GM12864 (cell line): ENCODE results near the gene SPOUT1.

Experiments used
- DNase-seq: peaks from one replicate; pipeline ENCODE4 v3.0.0-alpha.2; 2011; ENCODE audit warnings: low read depth
- H3K4me3 ChIP-seq: 2 replicates; pipeline ENCODE4 v1.5.1; 2011; ENCODE audit warnings: mild to moderate bottlenecking, low read depth, low read length, control low read depth
- CTCF ChIP-seq: IDR thresholded peaks from 2 replicates; pipeline ENCODE4 v1.5.1; 2011; ENCODE audit warnings: low read depth, mild to moderate bottlenecking, moderate library complexity, low read length, control low read depth, inconsistent platforms; ENCODE audit errors: missing control alignments

Gene SPOUT1

GRCh38 chr9:128770286-128771030, 59.1 kb downstream of the SPOUT1 start:
- H3K4me3 ChIP-seq: peak overlapping the region; percentile 75
- TF ChIP-seq CTCF: no peak
- no peak for DNase-seq
